HepG2 (cell line): Measurements from ENCODE around the gene SEC24B. TPM values are rescaled to one million over a fixed set of nuclear protein-coding genes. Genes with fewer than 3 reads are reported as not detected.

Experiments
- ATAC-seq: fragments of 200-7000 bp; cut with Tn5 transposase; 3 replicates; pipeline ENCODE4 v1.9.1; 2020; ENCODE audit warnings: mild to moderate bottlenecking, moderate library complexity
- BruUV-seq: library from RNA; stranded (reverse); fragments of 400-500 nt; replicated peaks from 2 replicates; lab custom pipeline; 2021; lab: Mats Ljungman, UMichigan
- CTCF ChIA-PET: fragments of 300-600 bp; formaldehyde crosslinking; extraction: SDS; loops from one replicate; lab custom pipeline; 2021; ENCODE audit warnings: low total read pairs, inconsistent platforms, low intra/inter-chr PET ratio; lab: Yijun Ruan, JAX
- POLR2A ChIA-PET: fragments of 350-600 bp; sonication (Branson Sonifier 250); formaldehyde crosslinking; loops from one replicate; lab custom pipeline; 2020; ENCODE audit warnings: antibody characterized with exemption, inconsistent platforms; lab: Yijun Ruan, JAX
- DNase-seq: peaks from one replicate; pipeline ENCODE4 v3.0.0-alpha.2; 2015; ENCODE audit warnings: low spot score
- FAIRE-seq: peaks from 3 replicates; lab custom pipeline; 2011; peaks lifted over from hg19 to GRCh38; lab: Jason Lieb, UNC
- H2AFZ ChIP-seq: one replicate; pipeline ENCODE4 v1.6.1; 2011; ENCODE audit warnings: low read length, inconsistent platforms
- H3K27ac ChIP-seq: fragments of 300-600 bp; 3 replicates; pipeline ENCODE4 v1.8.0; 2011; ENCODE audit warnings: mixed run types, mild to moderate bottlenecking, mixed read lengths, low read length, inconsistent platforms; ENCODE audit not compliant: insufficient read depth; ENCODE audit errors: extremely low read length
- H3K27me3 ChIP-seq, 2 experiments: fragments of 200-600 bp in 1 of 2; 2 replicates in 1 of 2; 3 replicates in 1 of 2; pipeline versions ENCODE4 v1.6.0 to v1.8.0; 2011; ENCODE audit warnings: low read length in 2 of 2, mild to moderate bottlenecking in 2 of 2, moderate library complexity in 2 of 2, inconsistent platforms in 1 of 2; ENCODE audit not compliant: insufficient read depth in 2 of 2, control insufficient read depth in 1 of 2
- H3K36me3 ChIP-seq, 2 experiments: fragments of 200-600 bp in 1 of 2; replicated peaks in 1 of 2; 2 replicates in 1 of 2; 3 replicates in 1 of 2; pipeline versions ENCODE4 v1.5.1 to v1.8.0; 2011; ENCODE audit warnings: low read length in 2 of 2, inconsistent platforms in 1 of 2; ENCODE audit not compliant: insufficient read depth in 2 of 2, control insufficient read depth in 1 of 2
- H3K4me1 ChIP-seq: 2 replicates; pipeline ENCODE4 v1.5.1; 2012; ENCODE audit warnings: low read length, inconsistent platforms; ENCODE audit not compliant: insufficient read depth
- H3K4me2 ChIP-seq: 2 replicates; pipeline ENCODE4 v1.6.0; 2011; ENCODE audit warnings: low read depth, low read length, inconsistent platforms
- H3K4me3 ChIP-seq, 3 experiments: fragments of 200-600 bp in 1 of 3; sonication (generic), shearing (Covaris generic) in 1 of 3; replicated peaks in 1 of 3; 2 replicates each; pipeline ENCODE4 v1.5.1; 2011 to 2016; ENCODE audit warnings: low read length in 3 of 3, inconsistent platforms in 2 of 3, low read depth in 2 of 3, mild to moderate bottlenecking in 2 of 3, control low read depth in 1 of 3, mixed read lengths in 1 of 3; ENCODE audit not compliant: insufficient read depth in 1 of 3
- H3K79me2 ChIP-seq: one replicate; pipeline ENCODE4 v1.6.1; 2011; ENCODE audit warnings: low read length, inconsistent platforms; ENCODE audit not compliant: insufficient read depth
- H3K9ac ChIP-seq: 2 replicates; pipeline ENCODE4 v1.6.0; 2011; ENCODE audit warnings: mild to moderate bottlenecking, low read depth, low read length, inconsistent platforms; ENCODE audit not compliant: insufficient read depth
- H3K9me3 ChIP-seq: 2 replicates; pipeline ENCODE4 v1.5.1; 2012; ENCODE audit warnings: mild to moderate bottlenecking, low read length
- H4K20me1 ChIP-seq: 2 replicates; pipeline ENCODE4 v1.6.0; 2011; ENCODE audit warnings: inconsistent platforms, mild to moderate bottlenecking, low read length, moderate library complexity; ENCODE audit not compliant: insufficient read depth
- AGO2 ChIP-seq: fragments of 200-400 bp; formaldehyde crosslinking; optimal IDR thresholded peaks from 2 replicates; pipeline ENCODE3; 2017; ENCODE audit warnings: mild to moderate bottlenecking, low read depth, low read length, moderate library complexity
- CEBPG ChIP-seq: IDR thresholded peaks from 2 replicates; pipeline ENCODE4 v1.6.1; 2016
- FOXP1 ChIP-seq, 2 experiments: fragments of 450-650 bp in 1 of 2; IDR thresholded peaks; 2 replicates each; pipeline ENCODE4 v1.6.1; 2017 to 2018; ENCODE audit warnings: antibody characterized with exemption in 1 of 2
- ISX ChIP-seq: sonication (generic); formaldehyde crosslinking; conservative IDR thresholded peaks from 2 replicates; pipeline ENCODE4 v1.5.0; 2020; ENCODE audit warnings: missing genetic modification reagents
- SMC3 ChIP-seq: IDR thresholded peaks from 2 replicates; pipeline ENCODE4 v1.6.1; 2011; ENCODE audit warnings: low read length, improper control_type of control experiment
- STAG1 ChIP-seq: sonication (generic); formaldehyde crosslinking; IDR thresholded peaks from 2 replicates; pipeline ENCODE4 v1.4.0; 2020; ENCODE audit warnings: missing genetic modification reagents
- ZNF101 ChIP-seq: sonication (generic); formaldehyde crosslinking; IDR thresholded peaks from 2 replicates; pipeline ENCODE4 v1.4.0; 2020; ENCODE audit warnings: mild to moderate bottlenecking, low read depth, missing genetic modification reagents, borderline replicate concordance
- ZNF234 ChIP-seq: sonication (generic); formaldehyde crosslinking; conservative IDR thresholded peaks from 2 replicates; pipeline ENCODE4 v1.5.1; 2020; ENCODE audit warnings: mild to moderate bottlenecking, missing genetic modification reagents
- ZNF431 ChIP-seq: sonication (generic); formaldehyde crosslinking; IDR thresholded peaks from 2 replicates; pipeline ENCODE4 v1.9.0; 2022; ENCODE audit warnings: missing genetic modification reagents, low read depth, mild to moderate bottlenecking, borderline replicate concordance
- ZNF790 ChIP-seq: sonication (generic); formaldehyde crosslinking; IDR thresholded peaks from 2 replicates; pipeline ENCODE4 v1.8.0; 2022; ENCODE audit warnings: missing genetic modification reagents, mild to moderate bottlenecking, borderline replicate concordance
- WGBS: methylation state at CpG from one replicate; pipeline ENCODE4 v1.1.6; 2017; ENCODE audit warnings: low lambda C conversion rate; 5-methylcytosine and 5-hydroxymethylcytosine counted together
- in situ Hi-C: cut with HindIII; loops from 2 replicates; pipeline ENCODE4 v1.10.0; 2017; ENCODE audit warnings: low pct_unique_long_range_greater_than_20kb; ENCODE audit not compliant: extremely low pct_ligation_motif_present
- intact Hi-C: fragments of 100-400 bp; cut with micrococcal nuclease; formaldehyde crosslinking; loops from one replicate; pipeline ENCODE4 v1.10.0; 2022; ENCODE audit not compliant: unreplicated experiment
- polyA plus RNA-seq, 8 experiments: library from polyadenylated mRNA; depleted of rRNA in 3 of 8; stranded (reverse) in 7 of 8; unstranded in 1 of 8; fragments of >200 nt; fragmentation: Illumina TruSeq in 4 of 8; extraction: Trizol in 4 of 8; gene quantifications; 2 replicates each; pipeline versions ENCODE4 v1.2.1 to v1.2.3, GENCODE V29; 2011 to 2016; ENCODE audit warnings: low read depth in 4 of 8, missing spikeins in 1 of 8, mixed read lengths in 1 of 8; ENCODE audit not compliant: insufficient read depth in 1 of 8
- total RNA-seq, 5 experiments: library from RNA; depleted of rRNA; stranded (reverse); fragments of >200 nt; fragmentation: Illumina TruSeq; extraction: Trizol; gene quantifications; 2 replicates each; pipeline ENCODE4 v1.2.3, GENCODE V29; 2016; ENCODE audit warnings: low read depth in 1 of 5
- TF ChIP-seq, protein P1 (sequence below): sonication (generic); formaldehyde crosslinking; IDR thresholded peaks from 2 replicates; pipeline ENCODE4 v1.5.0; 2020; ENCODE audit warnings: mild to moderate bottlenecking, missing genetic modification reagents, moderate library complexity
- TF ChIP-seq, protein P2 (sequence below): sonication (generic); formaldehyde crosslinking; IDR thresholded peaks from 2 replicates; pipeline ENCODE4 v1.4.0; 2020; ENCODE audit warnings: mild to moderate bottlenecking, missing genetic modification reagents
- TF ChIP-seq, protein P3 (sequence below): sonication (generic); formaldehyde crosslinking; conservative IDR thresholded peaks from 2 replicates; pipeline ENCODE4 v1.4.0; 2020; ENCODE audit warnings: mild to moderate bottlenecking, missing genetic modification reagents, moderate library complexity
- TF ChIP-seq, protein P4 (sequence below): sonication (generic); formaldehyde crosslinking; IDR thresholded peaks from 2 replicates; pipeline ENCODE4 v1.4.0; 2020; ENCODE audit warnings: low read depth, mild to moderate bottlenecking, missing genetic modification reagents

The SEC24B gene
- total and polyA plus RNA-seq, 2 of the 13 experiments (the other 11 are each of a cell fraction or from before 2014, with no cell fraction given): 14.6 to 39.0 TPM

DNA sequence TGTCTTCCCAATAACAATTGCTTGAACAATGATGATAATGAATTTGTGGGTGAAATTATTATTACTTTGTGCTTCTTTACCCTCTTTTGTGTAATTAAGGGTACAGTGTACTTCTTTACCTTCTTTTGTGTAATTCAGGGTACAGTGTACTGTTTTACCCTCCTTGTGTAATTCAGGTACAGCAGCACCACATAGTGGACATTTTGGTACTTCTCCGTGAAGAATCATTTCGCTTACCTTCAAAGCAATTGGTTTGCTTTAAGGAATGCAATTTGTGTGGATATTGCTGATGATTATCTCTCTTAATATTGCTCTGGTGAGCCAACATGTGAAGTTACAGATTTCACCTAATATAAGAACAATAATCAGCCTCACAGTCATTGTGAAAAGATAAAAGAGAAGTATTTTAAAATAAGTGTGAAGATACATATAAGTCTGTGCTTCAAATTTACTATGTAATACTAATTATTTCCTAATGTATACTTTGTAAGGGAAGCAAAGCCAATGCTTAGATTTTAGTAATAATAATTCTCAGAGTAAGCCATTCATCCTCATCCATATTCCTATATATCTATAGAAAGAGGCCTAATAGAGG is 27.2 kb upstream of the SEC24B start:
- H3K27ac ChIP-seq: no peak overlapping the region
- H3K79me2 ChIP-seq: no peaks in the 10 kb centered on the region
- ATAC-seq (peak; percentile 82), DNase-seq (peak; percentile 43), FAIRE-seq (peak; percentile 84)
- H4K20me1 ChIP-seq: no peaks in the 10 kb centered on the region
- no peaks in the 10 kb centered on the region for H3K4me1 ChIP-seq
- H3K9ac ChIP-seq: no peak overlapping the region
- CTCF ChIA-PET: interaction anchor here (2.1 kb wide), 1 partner anchor 571 kb away, joined by 14 read pairs; no protein-coding TSS in a partner anchor
- TF ChIP-seq SMC3 (peak; percentile 54; the same call in 1 of the 2 replicates), STAG1 (CRISPR knock-in tag) (peak; percentile 84), ISX (no peak), ZNF101 (CRISPR knock-in tag) (no peak), ZNF234 (CRISPR knock-in tag) (no peak), FOXP1 (IDR thresholded peaks at IDR 0.05) (no peak), FOXP1 (CRISPR knock-in tag; IDR thresholded peaks at IDR 0.05) (no peak), ZNF431 (CRISPR knock-in tag) (no peak), AGO2 (no peak), ZNF790 (CRISPR knock-in tag) (no peak), CEBPG (CRISPR knock-in tag) (peak; percentile 25; the same call in 1 of the 2 replicates)
- TF ChIP-seq, protein P1, sequence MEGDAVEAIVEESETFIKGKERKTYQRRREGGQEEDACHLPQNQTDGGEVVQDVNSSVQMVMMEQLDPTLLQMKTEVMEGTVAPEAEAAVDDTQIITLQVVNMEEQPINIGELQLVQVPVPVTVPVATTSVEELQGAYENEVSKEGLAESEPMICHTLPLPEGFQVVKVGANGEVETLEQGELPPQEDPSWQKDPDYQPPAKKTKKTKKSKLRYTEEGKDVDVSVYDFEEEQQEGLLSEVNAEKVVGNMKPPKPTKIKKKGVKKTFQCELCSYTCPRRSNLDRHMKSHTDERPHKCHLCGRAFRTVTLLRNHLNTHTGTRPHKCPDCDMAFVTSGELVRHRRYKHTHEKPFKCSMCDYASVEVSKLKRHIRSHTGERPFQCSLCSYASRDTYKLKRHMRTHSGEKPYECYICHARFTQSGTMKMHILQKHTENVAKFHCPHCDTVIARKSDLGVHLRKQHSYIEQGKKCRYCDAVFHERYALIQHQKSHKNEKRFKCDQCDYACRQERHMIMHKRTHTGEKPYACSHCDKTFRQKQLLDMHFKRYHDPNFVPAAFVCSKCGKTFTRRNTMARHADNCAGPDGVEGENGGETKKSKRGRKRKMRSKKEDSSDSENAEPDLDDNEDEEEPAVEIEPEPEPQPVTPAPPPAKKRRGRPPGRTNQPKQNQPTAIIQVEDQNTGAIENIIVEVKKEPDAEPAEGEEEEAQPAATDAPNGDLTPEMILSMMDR (CRISPR knock-in tag): peak; percentile 80
- TF ChIP-seq, protein P2, sequence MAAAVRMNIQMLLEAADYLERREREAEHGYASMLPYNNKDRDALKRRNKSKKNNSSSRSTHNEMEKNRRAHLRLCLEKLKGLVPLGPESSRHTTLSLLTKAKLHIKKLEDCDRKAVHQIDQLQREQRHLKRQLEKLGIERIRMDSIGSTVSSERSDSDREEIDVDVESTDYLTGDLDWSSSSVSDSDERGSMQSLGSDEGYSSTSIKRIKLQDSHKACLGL (CRISPR knock-in tag): no peak
- TF ChIP-seq, protein P3, sequence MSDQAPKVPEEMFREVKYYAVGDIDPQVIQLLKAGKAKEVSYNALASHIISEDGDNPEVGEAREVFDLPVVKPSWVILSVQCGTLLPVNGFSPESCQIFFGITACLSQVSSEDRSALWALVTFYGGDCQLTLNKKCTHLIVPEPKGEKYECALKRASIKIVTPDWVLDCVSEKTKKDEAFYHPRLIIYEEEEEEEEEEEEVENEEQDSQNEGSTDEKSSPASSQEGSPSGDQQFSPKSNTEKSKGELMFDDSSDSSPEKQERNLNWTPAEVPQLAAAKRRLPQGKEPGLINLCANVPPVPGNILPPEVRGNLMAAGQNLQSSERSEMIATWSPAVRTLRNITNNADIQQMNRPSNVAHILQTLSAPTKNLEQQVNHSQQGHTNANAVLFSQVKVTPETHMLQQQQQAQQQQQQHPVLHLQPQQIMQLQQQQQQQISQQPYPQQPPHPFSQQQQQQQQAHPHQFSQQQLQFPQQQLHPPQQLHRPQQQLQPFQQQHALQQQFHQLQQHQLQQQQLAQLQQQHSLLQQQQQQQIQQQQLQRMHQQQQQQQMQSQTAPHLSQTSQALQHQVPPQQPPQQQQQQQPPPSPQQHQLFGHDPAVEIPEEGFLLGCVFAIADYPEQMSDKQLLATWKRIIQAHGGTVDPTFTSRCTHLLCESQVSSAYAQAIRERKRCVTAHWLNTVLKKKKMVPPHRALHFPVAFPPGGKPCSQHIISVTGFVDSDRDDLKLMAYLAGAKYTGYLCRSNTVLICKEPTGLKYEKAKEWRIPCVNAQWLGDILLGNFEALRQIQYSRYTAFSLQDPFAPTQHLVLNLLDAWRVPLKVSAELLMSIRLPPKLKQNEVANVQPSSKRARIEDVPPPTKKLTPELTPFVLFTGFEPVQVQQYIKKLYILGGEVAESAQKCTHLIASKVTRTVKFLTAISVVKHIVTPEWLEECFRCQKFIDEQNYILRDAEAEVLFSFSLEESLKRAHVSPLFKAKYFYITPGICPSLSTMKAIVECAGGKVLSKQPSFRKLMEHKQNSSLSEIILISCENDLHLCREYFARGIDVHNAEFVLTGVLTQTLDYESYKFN: no peak
- TF ChIP-seq, protein P4, sequence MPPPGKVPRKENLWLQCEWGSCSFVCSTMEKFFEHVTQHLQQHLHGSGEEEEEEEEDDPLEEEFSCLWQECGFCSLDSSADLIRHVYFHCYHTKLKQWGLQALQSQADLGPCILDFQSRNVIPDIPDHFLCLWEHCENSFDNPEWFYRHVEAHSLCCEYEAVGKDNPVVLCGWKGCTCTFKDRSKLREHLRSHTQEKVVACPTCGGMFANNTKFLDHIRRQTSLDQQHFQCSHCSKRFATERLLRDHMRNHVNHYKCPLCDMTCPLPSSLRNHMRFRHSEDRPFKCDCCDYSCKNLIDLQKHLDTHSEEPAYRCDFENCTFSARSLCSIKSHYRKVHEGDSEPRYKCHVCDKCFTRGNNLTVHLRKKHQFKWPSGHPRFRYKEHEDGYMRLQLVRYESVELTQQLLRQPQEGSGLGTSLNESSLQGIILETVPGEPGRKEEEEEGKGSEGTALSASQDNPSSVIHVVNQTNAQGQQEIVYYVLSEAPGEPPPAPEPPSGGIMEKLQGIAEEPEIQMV (CRISPR knock-in tag): no peak
- no peak overlapping the region for H2AFZ ChIP-seq
- H3K4me3 ChIP-seq: no peak overlapping the region
- 2% methylated on average over 2 of the region's 2 CpGs for WGBS
- intact Hi-C loops: loop anchor here (1.0 kb wide), 2 partner anchors 572 to 723 kb away; no protein-coding TSS in a partner anchor
- H3K27me3 ChIP-seq: no peaks in the 10 kb centered on the region
- BruUV-seq: no TSS peak
- no peaks in the 10 kb centered on the region for H3K36me3 ChIP-seq
- in situ Hi-C loops: loop anchor here (10.0 to 25.0 kb wide), 2 partner anchors 572 to 719 kb away; no protein-coding TSS in a partner anchor
- no peak overlapping the region for H3K4me2 ChIP-seq
- no peaks in the 10 kb centered on the region for H3K9me3 ChIP-seq
- POLR2A ChIA-PET: no interaction called here
